GM13976 (cell line): ENCODE results near the gene PAK1.

Experiments used
- DNase-seq: peaks from one replicate; pipeline ENCODE4 v3.0.0; 2012; ENCODE audit warnings: low spot score
- CTCF ChIP-seq: IDR thresholded peaks from 2 replicates; pipeline ENCODE4 v1.5.1; 2012; ENCODE audit warnings: borderline replicate concordance, mild to moderate bottlenecking; ENCODE audit not compliant: insufficient read depth; ENCODE audit errors: extremely low read depth, missing control alignments, control extremely low read depth
- in situ Hi-C: fragments of 300-500 bp; cut with MboI; formaldehyde crosslinking; loops from one replicate; pipeline ENCODE4 v1.12.0; 2022; ENCODE audit warnings: low sequenced_read_pairs, mixed read lengths, inconsistent platforms; ENCODE audit not compliant: unreplicated experiment

PAK1 gene

GRCh38 chr11:77444261-77444660 is 29.6 kb downstream of the PAK1 start:
- in situ Hi-C loops, result no loop called here
- no peak for DNase-seq
- TF ChIP-seq CTCF, result no peak

GRCh38 chr11:77442394-77443053 is 31.4 kb downstream of the PAK1 start:
- in situ Hi-C loops, result no loop called here
- no peak for DNase-seq
- TF ChIP-seq CTCF, result no peak

GRCh38 chr11:77441426-77441825 is 32.5 kb downstream of the PAK1 start:
- in situ Hi-C loops, result no loop called here

GRCh38 chr11:77440678-77441077 is 33.2 kb downstream of the PAK1 start:
- DNase-seq, result no peak
- in situ Hi-C loops, result no loop called here
- no peak for TF ChIP-seq CTCF

More at GRCh38 chr11:77441426-77441825, 32.5 kb downstream of the PAK1 start:
- DNase-seq, result no peak
- TF ChIP-seq CTCF, result no peak

- no peak for TF ChIP-seq CTCF
- in situ Hi-C loops, result no loop called here
These were observed 35.4 kb downstream of the PAK1 start for GRCh38 chr11:77438487-77438886.

GRCh38 chr11:77436969-77437368 is 36.9 kb downstream of the PAK1 start:
- TF ChIP-seq CTCF, result no peak
- in situ Hi-C loops, result no loop called here
- no peak for DNase-seq

More at GRCh38 chr11:77438487-77438886, 35.4 kb downstream of the PAK1 start:
- no peak for DNase-seq
